Iris pigment epithelial cell (primary cell): ENCODE data around the gene KLB.

Experiments used
- DNase-seq: peaks from one replicate; pipeline ENCODE4 v3.0.0-alpha.2; 2011; ENCODE audit warnings: low read depth

KLB gene

DNA sequence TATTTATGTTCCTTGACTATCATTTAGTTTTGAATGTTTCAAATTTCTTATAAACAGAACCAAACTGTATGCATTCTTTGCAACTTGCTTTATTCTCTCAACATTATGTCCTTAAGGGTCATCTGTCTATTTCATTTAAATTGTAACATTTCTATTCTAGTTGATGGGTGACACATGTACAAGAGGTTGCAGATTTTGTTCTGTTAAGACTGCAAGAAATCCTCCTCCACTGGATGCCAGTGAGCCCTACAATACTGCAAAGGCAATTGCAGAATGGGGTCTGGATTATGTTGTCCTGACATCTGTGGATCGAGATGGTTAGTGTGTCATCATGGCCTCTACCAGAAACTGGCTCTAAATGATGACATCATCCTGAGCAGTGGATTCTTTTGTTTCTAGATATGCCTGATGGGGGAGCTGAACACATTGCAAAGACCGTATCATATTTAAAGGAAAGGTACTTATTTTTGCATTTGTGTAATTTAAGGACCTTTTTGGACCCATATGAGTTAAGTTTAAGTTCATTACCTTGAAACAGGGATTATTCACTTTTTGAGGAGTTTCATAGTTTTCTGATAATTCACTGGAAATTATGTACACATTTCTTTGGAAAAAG is 58.3 kb downstream of the KLB start:
- DNase-seq: peak; percentile 92

DNA sequence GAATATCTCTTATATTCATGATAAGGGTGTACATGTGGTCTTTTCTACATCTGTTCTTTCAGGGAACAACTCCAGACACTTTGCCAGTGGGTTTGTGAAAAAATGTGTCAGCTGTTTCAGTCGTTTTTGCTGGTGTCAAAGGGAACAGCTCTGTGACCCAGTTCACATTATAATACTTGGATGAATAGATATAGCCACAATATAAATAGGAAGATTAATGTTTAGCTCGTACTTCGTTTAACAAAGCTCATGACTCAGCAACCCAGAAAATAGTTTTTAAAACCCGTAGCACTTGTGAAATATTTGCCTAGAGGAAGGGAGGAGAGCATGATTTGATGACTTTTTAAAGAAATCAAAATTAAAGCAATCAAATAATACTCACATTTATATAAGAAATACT is 60.0 kb downstream of the KLB start:
- peak; percentile 60 for DNase-seq

- DNase-seq: no peak
These were observed 60.7 kb downstream of the KLB start for GRCh38 chr4:39467464-39467863.

- DNase-seq: peak; percentile 75
These were observed 62.8 kb downstream of the KLB start for GRCh38 chr4:39469429-39470077.

DNA sequence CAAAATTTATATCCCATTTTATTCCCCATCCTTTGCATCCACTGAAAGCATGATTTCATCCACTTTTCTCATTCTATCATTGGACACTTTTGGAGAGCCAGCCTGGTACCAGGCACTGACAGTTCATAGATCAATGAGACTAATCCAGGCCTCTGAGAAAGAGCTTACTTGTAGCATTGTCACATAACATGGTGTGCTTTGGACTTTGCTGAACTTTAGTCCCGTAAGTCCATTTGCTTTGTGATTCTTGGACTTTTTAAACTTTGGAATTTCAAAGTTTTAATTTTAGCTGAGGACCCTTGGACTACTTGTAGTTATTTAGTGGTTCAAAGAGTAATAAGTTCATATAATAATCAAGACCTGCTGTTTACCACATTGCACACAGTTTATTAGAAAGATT is 63.7 kb downstream of the KLB start:
- no peak for DNase-seq

DNA sequence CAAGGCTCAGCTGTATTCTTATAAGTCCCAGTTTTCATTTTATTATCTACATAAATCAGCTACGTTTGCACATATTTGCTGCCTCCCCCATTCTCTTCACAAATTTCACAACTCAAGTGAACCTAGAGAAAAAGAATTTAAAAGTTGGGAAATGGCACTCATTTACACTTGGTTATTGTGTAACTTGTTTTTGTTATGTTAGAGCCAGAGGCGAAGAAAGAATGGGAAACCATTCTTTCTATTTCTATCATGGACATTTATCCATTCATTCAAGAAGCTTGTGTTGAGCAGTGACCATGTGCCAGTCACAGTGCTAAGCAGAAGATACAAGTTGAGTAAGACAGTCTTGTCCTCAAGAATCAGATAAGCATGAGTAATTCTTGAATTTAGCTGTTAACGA is 65.7 kb downstream of the KLB start:
- peak; percentile 60 for DNase-seq

DNA sequence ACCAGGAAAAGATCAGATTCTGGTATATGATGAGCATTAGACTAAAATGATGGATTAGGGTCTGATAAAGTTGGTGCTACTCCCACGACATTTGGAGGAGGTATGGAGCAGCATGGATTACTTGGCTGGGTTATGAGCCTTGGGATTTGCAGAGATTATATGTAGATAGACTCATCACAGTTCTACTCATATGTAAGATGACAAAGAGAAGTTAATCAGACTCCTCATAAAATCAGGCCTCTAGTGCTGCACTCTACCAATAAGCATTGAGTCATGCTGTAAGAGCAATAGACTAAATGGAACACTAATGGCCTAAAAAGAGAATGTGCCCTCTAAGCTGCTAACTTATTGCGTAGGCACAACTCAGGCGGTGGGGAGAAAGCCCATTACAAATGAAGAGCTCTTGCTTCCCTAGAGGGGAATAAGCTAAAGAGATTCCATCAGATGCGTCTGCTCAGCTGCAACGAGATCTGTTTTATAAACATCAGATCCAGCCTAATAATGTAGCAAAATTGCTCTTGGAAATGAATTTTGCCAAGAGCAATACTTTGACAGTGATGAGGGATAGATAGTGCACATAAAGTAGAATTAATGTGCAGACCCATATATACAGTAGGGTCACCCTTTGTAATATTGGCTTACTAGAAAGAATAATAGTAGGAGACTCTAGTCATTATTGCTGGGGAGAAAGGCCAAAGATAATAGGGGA is 69.6 kb downstream of the KLB start:
- peak; percentile 5 for DNase-seq

DNA sequence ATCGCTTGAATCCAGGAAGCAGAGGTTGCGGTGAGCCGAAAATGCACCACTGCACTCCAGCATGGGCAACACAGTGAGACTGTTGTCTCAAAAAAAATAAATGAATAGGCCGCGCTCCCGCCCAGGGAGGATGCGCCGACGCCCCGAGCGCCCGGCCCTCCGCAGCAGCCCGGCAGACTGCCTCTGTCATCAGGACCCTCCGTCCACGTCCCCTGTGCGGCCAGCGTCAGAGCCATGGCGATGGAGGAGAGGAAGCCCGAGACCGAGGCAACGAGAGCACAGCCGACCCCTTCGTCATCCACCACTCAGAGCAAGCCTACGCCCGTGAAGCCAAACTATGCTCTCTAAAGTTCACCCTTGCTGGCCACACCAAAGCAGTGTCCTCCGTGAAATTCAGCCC is 73.5 kb downstream of the KLB start:
- DNase-seq: no peak

DNA sequence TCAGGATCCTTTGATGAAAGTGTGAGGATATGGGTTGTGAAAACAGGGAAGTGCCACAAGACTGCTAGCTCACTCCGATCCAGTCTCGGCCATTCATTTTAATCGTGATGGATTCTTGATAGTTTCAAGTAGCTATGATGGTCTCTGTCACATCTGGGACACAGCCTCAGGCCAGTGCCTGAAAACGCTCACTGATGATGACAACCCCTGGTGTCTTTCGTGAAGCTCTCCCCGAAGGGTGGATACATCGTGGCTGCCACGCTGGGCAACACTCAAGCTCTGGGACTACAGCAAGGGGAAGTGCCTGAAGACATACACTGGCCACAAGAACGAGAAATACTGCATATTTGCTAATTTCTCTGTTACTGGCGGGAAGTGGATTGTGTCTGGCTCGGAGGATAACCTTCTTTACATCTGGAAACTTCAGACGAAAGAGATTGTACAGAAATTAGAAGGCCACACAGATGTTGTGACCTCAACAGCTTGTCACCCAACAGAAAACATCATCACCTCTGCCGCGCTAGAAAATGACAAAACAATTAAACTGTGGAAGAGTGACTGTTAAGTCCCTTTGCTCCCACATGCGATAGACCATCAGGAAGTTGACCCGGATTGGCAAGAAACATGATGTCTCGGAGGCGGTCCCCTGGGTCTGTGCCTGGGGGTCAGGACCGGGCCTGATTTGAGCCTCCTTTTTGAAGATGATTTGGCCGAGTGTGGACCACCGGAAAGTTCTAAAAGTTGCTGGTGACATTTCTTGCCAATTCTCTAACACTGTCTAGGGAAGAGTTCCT is 74.4 kb downstream of the KLB start:
- DNase-seq: no peak

- DNase-seq: no peak
These were observed 78.0 kb downstream of the KLB start for GRCh38 chr4:39484582-39485272.

- no peak for DNase-seq
These were observed 79.6 kb downstream of the KLB start for GRCh38 chr4:39486221-39486804.

GRCh38 chr4:39490322-39490721 is 83.6 kb downstream of the KLB start:
- DNase-seq: no peak

GRCh38 chr4:39494354-39494753 is 87.6 kb downstream of the KLB start:
- no peak for DNase-seq

DNA sequence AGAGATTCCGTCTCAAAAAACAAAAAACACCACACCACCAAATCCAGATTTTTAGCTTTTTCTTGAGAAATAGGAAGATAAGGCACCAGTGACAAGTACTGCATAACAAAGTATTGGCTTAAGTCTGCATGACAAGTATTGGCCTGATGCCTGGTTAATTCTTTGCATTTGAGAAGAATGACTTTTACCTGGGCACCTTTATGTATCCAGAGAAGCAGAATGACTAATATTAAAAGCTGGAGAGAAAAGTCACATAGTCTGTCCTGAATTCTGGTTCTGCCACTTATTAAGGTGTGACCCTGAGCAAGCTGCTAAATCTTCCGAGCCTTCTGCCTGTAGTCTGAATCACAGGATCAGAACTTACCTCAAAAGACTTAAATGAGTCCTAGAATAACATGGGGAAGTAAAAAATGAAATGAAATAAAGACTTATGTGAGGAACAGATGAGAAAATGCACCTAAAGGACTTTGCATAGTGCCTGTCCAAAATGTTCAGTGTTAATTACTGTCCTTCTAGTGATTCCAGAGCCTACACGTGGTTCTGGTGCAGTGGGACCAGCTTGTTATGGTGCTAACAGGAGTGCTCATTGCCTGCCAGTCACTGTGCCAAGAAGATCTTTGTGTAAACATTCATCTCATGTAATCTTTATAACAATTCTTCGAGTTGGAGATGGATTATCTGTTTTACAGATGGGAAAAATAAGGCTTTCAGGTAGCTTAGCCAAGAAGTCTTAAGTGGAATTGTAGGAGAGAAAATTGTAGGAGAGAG is 88.9 kb downstream of the KLB start:
- peak; percentile 15 for DNase-seq

DNA sequence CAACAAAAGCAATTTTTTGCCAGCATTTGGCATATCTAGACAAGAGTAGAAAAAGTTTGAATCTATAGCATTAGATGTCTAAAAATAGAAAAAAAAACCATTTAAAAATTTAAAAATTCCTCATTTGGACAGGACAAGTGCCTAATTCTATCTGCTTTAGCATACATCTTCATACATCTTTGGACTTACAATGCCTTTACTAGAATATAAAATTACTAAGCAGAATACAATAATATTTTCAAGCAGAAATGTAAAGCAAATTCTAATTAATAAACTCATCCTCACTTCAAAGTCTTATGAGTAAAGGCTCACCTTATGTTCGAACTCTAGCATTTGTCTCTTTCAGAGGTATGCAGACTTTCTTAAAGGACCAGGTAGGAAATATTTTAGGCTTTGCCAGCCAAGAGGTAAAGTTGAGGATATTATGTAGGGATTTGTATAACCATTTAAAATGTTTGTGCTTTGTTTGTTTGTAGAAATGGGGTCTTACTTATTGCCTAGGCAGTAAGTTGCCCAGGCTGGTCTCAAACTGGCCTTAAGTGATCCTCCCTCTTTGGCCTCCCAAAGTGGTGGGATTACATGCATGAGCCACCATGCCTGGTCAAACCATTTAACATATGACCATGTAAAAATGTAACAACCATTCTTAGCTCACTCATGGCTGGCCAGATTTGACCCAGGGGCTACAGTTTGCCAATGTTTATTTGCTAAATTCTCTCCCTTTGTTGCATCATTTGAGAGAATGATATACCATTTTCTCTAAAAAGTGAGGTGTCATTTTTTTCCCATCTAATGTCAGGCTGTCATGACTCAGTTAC is 91.4 kb downstream of the KLB start:
- no peak for DNase-seq

DNA sequence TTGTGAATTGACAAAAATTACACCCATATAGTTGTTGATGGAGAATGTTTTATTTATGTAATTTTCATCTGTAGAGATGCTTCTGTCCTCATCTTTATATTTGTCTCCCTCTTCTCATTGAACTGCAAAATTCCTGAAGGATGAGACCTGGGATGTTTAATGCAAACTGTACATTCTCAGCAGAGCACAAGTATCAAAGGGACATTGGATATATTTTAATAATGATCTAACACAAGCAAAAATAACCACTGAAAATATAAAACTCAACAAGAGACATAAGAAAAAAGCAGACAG is 91.9 kb downstream of the KLB start:
- no peak for DNase-seq
